Measurements from ENCODE around the gene SLC16A2.
"Not testable (repeated sequence)": the region's sequence is repeated elsewhere in the genome, so short reads cannot be mapped to it uniquely, and the experiment has no call there.

Gene SLC16A2

DNA sequence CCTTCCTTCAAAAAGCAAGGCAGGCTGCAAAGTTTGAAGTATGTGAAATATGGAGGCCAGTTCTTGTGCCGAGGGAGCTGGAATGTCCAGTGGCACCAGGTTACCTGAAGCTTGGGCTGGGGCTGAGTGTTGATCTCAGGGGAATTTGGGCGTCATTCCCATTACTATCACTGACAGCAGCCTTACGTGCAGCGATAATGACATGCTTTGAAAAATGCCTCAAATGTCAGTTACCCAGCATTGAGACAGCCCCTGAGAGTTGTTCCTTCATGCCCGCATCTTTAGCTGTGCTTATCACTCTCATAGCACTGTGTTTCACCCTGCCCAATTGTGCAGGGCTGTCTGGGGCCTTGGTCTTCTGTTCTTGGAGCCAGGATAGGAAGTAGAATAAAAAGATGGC is 27.4 kb downstream of the SLC16A2 start:
- no peak for DNase-seq

DNA sequence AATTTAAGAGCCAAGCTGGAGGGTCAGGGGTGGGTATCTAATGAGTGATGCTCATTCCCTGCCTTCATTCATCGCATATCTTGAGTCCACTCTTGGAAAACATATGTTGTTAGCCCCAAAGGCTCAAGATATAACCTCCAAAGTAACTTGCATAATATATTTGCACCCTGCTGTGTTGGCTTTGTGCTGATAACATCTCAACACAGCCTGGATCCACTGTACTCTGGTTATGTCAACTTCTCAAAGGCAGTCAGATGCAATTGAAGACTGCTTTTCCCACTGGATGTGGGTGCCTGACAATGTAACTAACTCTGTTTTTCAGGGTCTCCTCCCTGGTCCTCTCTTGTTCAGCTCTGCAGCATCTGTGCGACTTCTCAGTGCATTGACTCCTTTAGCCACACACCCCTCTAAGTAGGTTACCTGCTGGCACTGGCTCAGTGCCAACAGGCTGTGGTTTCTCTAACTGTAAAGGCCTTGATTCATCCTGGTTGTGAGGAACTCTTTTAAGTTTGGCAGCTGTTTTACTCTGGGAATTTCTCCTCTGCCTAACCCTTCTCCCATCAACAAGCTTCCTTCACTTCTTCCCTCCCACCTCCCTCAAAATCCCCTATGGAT is 28.1 kb downstream of the SLC16A2 start:
- DNase-seq: peak; percentile 9 to 35

DNA sequence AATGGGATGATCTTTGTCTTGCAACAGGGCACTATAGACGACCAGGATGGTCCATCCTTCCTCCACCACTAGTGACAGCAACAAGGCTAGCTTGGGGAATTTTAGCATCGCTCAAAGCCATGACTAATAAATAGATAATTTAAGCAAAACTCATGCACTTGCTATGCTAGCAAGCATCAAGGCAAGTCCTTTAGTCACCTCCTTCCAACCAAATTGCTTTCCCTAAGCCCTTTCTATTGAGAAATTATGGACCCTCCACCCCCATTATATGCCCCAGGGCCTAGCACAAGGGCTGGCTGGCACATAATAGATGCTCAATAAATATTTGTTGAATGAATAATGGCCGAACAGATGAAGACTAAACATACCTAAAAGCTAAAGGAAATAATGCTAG is 28.6 kb downstream of the SLC16A2 start:
- DNase-seq: no peak

DNA sequence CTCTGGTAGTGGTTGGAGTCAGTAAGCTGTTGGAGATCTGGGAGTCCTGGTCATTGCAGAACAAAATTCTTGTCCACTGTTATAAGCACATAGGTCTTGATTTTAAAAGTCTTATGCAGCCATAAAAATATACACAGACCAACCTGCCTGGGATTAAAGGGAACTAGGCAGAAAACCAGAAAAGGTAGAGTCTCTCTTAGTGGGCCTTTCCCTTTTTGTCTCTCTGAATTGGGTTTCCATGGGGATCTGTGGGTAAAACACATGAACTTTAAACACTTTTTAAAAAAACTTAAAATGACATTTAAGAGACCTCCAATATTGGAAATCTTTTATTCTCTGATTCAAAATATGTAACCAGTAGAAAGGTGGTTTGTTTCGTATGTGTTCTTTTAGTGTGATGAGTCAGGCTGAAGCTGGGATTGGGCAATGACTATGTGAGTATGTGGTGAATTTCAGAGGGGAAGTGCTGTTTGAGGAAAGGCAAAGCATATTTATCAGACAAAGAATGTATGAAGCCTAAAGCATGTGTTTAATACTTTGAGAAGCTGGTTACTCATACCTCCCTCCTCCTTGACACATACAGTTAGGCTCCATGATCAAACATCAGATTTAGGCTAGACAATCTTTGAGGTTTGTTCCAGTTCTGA is 29.6 kb downstream of the SLC16A2 start:
- DNase-seq: peak in 1 of 2 donors; percentile 12

DNA sequence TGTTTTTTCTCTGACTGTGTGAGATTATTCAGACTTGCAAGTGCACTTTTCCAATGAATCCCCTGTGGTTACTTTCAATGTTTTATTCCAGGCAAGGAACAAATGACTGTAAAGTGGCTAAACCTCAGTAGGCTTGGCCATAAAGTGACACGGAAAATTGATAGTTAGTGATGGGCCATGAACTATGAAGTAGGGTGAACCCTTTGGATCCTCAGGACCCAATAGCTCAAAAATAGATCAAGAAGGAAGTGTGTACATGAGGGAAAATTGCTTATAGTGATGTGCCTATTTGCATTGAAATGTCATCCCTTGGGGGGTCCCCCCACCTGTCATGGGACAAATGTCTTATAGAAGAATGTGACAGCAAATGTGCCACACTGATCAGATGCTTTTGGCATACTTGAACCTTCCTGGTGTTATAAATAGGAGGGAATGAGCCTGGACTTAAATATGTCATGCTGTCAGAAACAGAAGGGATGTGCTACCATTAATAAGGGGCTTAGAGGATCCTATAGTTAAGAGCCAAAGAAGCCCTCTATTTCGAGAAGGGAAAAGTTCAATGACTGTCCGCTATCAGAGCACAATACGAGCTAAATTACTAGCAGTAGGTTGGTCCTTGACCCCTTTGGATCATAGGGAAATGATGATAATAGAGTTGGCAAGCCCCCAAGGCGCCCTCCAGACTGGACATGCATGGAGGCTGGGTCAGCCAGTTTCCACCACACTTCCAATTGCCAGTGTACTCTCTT is 30.3 kb downstream of the SLC16A2 start:
- DNase-seq: no peak

GRCh38 chrX:74452199-74452481 is 30.8 kb downstream of the SLC16A2 start:
- no peak for DNase-seq

GRCh38 chrX:74453178-74453577 is 31.9 kb downstream of the SLC16A2 start:
- no peak for DNase-seq

DNA sequence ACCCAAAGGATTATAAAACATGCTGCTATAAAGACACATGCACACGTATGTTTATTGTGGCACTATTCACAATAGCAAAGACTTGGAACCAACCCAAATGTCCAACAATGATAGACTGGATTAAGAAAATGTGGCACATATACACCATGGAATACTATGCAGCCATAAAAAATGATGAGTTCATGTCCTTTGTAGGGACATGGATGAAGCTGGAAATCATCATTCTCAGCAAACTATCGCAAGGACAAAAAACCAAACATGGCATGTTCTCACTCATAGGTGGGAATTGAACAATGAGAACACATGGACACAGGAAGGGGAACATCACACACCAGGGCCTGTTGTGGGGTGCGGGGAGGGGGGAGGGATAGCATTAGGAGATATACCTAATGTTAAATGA is 32.9 kb downstream of the SLC16A2 start:
- not testable (repeated sequence) for DNase-seq

GRCh38 chrX:74458736-74459135 is 37.4 kb downstream of the SLC16A2 start:
- no peak for DNase-seq

DNA sequence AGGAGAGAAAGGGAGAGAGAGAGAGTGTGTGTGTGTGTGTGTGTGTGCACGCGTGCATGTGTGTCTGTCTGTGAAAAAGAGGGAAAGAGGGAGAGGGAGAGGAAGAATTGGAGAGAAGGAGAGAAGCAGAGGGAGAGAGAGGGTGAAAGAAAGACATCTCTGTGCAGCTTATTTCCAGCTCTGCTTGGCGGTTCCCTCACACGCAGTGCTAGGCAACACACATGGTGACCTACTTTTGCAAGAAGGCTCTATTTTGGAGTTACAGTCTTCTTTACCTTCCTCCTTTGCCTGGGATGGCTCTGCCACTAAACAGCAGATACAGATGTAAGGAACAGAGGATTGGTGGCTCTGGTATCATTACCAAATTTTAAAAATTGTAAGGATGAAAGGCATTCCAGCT is 40.1 kb downstream of the SLC16A2 start:
- no peak for DNase-seq

DNA sequence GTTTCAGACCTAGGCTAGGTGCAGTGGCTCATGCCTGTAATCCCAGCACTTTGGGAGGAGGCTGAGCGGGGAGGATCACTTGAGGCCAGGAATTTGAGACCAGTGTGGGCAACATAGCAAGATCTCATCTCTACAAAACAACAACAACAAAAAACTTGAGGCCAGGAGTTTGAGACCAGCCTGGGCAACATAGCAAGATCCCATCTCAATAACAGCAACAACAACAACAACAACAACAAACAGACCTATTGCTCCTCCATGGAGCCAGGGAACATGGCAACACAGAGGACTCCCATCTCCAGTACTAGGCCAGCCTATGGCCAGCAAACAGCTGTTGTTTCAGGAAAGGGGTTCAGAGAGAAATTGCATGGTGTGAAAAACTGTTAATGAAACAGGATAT is 43.4 kb downstream of the SLC16A2 start:
- DNase-seq: no peak

GRCh38 chrX:74465424-74465823 is 44.1 kb downstream of the SLC16A2 start:
- no peak for DNase-seq

DNA sequence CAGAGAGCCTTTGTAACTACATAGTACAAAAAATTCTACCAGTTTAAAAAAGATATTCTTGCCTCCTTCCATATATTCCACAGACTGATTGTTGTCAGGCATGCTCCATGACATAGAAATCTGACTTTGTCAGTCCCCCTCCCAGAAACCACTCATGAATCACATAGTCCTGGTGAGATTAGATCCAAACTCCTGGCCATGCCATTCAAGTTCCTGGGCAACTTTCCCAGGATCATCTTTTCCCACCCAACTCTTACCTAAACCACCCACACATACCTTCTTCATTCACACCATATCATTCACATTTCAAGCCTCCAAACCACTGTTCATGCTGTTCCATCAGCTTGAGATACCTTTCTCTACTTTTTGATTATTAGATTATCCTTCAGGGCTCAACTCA is 46.4 kb downstream of the SLC16A2 start:
- DNase-seq: no peak

- DNase-seq: not testable (repeated sequence)
These were observed 51.8 kb downstream of the SLC16A2 start for GRCh38 chrX:74473116-74473515.

DNA sequence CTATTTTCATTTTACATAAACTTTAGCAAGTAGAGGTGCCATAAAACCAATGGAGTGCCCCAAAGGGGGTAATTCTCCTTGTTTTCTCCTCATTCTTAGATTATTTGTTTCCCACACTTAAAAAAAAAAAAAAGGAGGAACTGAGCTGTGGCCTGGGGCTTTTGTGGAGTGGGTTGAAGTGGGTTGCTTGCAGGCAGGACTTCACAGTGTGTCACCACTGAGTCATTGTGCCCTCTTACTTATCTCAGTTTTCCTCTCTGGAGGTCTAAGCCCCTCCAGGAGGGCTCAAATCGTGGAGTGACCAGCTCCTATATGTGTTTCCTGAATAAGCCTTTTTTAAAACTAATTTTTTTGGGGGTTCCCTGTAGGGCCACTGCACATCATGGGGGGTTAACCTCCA is 69.0 kb downstream of the SLC16A2 start:
- DNase-seq: no peak

DNA sequence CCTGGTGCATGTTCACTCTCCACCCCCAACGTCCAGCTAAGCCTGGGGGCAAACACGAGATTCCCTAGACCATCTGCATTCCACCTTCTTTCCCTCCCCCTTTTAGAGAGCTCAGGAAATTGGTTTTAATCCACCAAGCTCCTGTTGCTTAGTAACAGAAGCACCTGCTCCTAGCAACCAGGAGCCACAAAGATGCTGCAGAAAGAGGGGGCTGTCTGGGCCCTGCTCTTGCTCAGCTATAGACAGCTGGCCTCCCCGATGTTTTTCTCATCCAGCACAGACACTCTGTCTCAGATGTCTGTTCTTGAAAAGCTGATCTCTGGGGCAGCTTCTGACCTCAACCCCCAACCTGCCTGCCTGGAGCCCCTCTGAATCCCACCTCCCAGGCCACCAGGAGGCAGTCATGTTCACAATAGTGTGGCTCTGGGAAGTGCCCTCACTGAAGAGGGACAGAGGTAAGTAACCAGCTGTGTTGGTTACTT is 71.5 kb downstream of the SLC16A2 start:
- peak in 1 of 2 donors; percentile 29 for DNase-seq

DNA sequence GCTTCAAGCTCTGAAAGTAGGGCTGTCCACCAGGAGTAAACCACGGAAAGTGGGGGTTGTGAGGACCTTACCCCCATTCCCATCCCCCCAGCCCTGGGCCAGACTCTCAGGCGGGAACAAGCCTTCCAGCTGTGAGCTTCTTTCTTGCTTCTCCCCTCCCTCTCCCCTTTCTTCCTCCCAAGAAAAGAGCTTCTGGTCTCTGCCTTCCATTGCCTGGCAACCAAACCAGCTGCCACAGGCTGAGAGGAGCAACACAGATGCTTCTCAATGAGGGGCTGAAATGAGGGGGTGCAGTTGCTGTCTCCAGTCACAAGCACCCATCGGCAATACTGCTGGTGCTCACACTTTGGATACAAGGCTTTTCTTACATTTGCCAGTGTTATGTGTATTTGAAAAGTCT is 72.5 kb downstream of the SLC16A2 start:
- no peak for DNase-seq

- no peak for DNase-seq
These were observed 77.6 kb downstream of the SLC16A2 start for GRCh38 chrX:74498924-74499323.

DNA sequence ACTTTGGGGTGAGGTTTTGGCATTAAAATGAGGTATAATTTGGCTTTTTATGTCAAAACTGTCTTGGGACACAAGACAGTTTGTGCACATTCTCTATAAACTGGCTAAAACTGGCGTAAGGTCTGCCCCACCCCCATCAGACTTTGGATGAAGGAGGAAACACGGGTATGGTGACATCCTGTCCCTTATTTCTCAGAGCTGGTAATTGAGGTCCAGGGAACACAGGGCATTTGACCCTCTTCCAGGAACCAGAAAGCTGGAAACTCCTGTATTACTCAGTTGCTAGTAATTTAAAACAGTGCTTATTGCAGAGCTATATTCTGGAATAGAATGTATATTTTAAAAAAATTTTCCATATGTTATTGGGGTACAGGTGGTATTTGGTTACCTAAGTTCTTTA is 78.8 kb downstream of the SLC16A2 start:
- DNase-seq: no peak

DNA sequence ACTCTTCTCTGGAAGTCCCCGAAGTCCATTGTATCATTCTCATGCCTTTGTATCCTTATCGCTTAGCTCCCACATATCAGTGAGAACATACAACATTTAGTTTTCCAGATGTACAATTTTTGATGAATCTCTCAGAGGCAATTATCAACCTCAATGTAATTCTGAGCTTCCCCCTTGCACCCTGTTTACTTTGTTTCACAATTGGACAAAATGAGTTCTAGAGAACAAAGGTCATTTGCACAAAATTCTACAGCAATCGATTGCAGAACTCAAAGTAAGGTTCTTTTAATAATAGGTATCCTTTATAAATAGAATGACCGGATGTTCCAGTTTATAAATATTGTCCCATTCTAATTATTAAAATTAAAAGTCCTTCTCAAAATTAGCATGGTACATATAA is 79.3 kb downstream of the SLC16A2 start:
- DNase-seq: no peak

DNA sequence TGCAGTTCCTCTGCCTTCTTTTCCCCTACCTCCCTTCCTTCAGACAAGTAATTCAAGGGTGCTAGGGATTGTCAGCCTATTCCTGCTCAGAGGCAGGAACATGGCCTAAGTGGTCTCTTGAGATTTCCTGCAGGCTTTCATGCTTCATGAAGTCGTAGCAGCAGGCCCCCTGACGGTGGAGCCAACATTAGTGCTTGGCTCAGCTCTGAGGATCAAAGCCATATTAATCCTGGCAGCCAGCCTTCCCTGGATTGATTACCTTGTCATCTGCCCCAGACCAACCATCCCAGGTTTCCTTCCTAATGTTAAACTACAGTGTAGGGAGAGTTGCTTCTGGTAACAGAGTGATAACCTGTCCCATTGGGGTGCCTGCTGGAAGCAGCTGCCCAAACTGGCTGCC is 84.1 kb downstream of the SLC16A2 start:
- no peak for DNase-seq

GRCh38 chrX:74506317-74507115 is 85.2 kb downstream of the SLC16A2 start:
- DNase-seq: no peak

DNA sequence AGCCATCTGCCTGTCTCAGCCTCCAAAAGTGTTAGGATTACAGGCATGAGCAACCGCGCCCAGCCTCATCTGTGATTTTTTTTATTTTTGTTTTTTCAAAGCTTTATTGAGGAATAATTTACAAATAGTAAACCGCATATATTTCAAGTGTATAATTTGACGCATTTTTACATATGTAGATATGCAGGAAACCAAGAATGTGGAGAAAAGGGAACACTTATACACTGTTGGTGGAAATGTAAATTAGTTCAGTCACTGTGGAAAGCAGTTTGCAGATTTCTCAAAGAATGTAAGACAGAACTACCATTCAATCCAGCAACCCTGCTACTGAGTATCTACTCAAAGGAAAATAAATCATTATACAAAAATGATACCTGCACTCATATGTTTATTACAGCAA is 85.9 kb downstream of the SLC16A2 start:
- no peak for DNase-seq

GRCh38 chrX:74509989-74510388 is 88.7 kb downstream of the SLC16A2 start:
- DNase-seq: no peak
